ENCODE data around the gene OLR1. TPM values are rescaled to one million over a fixed set of nuclear protein-coding genes. Genes with fewer than 3 reads are reported as not detected.

OLR1 gene
- total RNA-seq, 2 experiments from 2014 or later: not detected

- H3K27me3 Mint-ChIP-seq: peaks cover 3% of the 10 kb centered on the region
- no peaks in the 10 kb centered on the region for H3K36me3 Mint-ChIP-seq (ENCODE audit: low read depth)
- no peak overlapping the region for H3K27ac Mint-ChIP-seq
- TF ChIP-seq, protein P1, sequence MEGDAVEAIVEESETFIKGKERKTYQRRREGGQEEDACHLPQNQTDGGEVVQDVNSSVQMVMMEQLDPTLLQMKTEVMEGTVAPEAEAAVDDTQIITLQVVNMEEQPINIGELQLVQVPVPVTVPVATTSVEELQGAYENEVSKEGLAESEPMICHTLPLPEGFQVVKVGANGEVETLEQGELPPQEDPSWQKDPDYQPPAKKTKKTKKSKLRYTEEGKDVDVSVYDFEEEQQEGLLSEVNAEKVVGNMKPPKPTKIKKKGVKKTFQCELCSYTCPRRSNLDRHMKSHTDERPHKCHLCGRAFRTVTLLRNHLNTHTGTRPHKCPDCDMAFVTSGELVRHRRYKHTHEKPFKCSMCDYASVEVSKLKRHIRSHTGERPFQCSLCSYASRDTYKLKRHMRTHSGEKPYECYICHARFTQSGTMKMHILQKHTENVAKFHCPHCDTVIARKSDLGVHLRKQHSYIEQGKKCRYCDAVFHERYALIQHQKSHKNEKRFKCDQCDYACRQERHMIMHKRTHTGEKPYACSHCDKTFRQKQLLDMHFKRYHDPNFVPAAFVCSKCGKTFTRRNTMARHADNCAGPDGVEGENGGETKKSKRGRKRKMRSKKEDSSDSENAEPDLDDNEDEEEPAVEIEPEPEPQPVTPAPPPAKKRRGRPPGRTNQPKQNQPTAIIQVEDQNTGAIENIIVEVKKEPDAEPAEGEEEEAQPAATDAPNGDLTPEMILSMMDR (IDR thresholded peaks at IDR 0.05): no peak
- CTCF ChIA-PET: interaction anchor here (0.8 kb wide), 1 partner anchor 9 kb away, joined by 3 read pairs; no protein-coding TSS in a partner anchor
- no peak for ATAC-seq
- H3K9me3 Mint-ChIP-seq: no peaks in the 10 kb centered on the region
- POLR2A ChIA-PET: no interaction called here
- no peaks in the 10 kb centered on the region for H3K4me1 Mint-ChIP-seq (ENCODE audit: low read depth)
- no peak overlapping the region for H3K4me3 Mint-ChIP-seq
- DNase-seq: no peak
- intact Hi-C loops (cut with micrococcal nuclease): no loop called here
These were observed 6.5 kb downstream of the OLR1 start for GRCh38 chr12:10165421-10165820.

- ChIA-PET POLR2A (no interaction called here), CTCF (interaction anchor here (2.8 kb wide), 1 partner anchor 10 kb away, joined by 12 read pairs; no protein-coding TSS in a partner anchor)
- TF ChIP-seq, protein P1 (IDR thresholded peaks at IDR 0.05): no peak
- Mint-ChIP-seq H3K27me3 (peaks cover 3% of the 10 kb centered on the region), H3K27ac (no peak overlapping the region), H3K9me3 (no peaks in the 10 kb centered on the region), H3K36me3 (ENCODE audit: low read depth) (no peaks in the 10 kb centered on the region), H3K4me3 (no peak overlapping the region), H3K4me1 (ENCODE audit: low read depth) (peaks cover 2% of the 10 kb centered on the region)
- intact Hi-C loops (cut with micrococcal nuclease): no loop called here
- ATAC-seq (no peak), DNase-seq (no peak)
These were observed 8.8 kb downstream of the OLR1 start for GRCh38 chr12:10163084-10163483.

- no peak for ATAC-seq
- TF ChIP-seq, protein P1 (IDR thresholded peaks at IDR 0.05): no peak
- POLR2A ChIA-PET: no interaction called here
- no peaks in the 10 kb centered on the region for H3K36me3 Mint-ChIP-seq (ENCODE audit: low read depth)
- no peak for DNase-seq
- intact Hi-C loops (cut with micrococcal nuclease): no loop called here
- H3K27me3 Mint-ChIP-seq: peaks cover 2% of the 10 kb centered on the region
- H3K4me3 Mint-ChIP-seq: no peak overlapping the region
- H3K27ac Mint-ChIP-seq: no peak overlapping the region
- no peaks in the 10 kb centered on the region for H3K9me3 Mint-ChIP-seq
- peaks cover 2% of the 10 kb centered on the region for H3K4me1 Mint-ChIP-seq (ENCODE audit: low read depth)
- CTCF ChIA-PET: interaction anchor here (0.6 to 2.2 kb wide), 4 partner anchors 9 to 1039 kb away, joined by 3 to 10 read pairs (median 5); partner anchors contain the start of gene OLR1
These were observed 11.1 kb downstream of the OLR1 start for GRCh38 chr12:10160617-10161385.

GRCh38 chr12:10159280-10159679 lies 12.7 kb downstream of the OLR1 start:
- TF ChIP-seq, protein P1 (IDR thresholded peaks at IDR 0.05): no peak
- intact Hi-C loops (cut with micrococcal nuclease): loop anchor here (10.0 kb wide), 1 partner anchor 516 kb away; the partner anchor contains the start of gene STYK1
- no peaks in the 10 kb centered on the region for H3K9me3 Mint-ChIP-seq
- peaks cover 2% of the 10 kb centered on the region for H3K4me1 Mint-ChIP-seq (ENCODE audit: low read depth)
- ATAC-seq (no peak), DNase-seq (no peak)
- peaks cover 2% of the 10 kb centered on the region for H3K27me3 Mint-ChIP-seq
- H3K4me3 Mint-ChIP-seq: no peak overlapping the region
- ChIA-PET CTCF (interaction anchor here (0.6 to 2.2 kb wide), 5 partner anchors 10 to 591 kb away, joined by 3 to 10 read pairs (median 6); partner anchors contain the start of gene OLR1), POLR2A (interaction anchor here (0.6 kb wide), 1 partner anchor 62 kb away, joined by 5 read pairs; no protein-coding TSS in a partner anchor)
- no peaks in the 10 kb centered on the region for H3K36me3 Mint-ChIP-seq (ENCODE audit: low read depth)
- no peak overlapping the region for H3K27ac Mint-ChIP-seq

DNA sequence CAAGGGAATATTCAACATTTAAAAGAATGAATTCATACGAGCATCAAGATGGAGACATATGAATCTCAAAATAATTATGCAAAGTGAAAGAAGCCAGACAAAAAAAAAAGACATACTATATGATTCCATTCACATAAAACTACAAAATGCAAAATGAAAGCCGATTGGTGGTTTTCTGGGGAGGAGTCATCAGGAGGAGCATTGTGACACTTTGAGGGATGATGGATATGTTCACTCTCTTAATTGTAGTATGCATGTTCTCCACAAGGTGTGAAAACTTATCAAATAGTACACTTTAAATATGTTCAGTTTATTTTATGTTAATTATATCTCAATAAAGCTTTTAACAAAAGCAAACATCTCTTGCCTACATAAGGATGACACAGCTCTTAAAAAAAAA lies 13.5 kb downstream of the OLR1 start:
- Mint-ChIP-seq H3K4me3 (no peak overlapping the region), H3K36me3 (ENCODE audit: low read depth) (no peaks in the 10 kb centered on the region), H3K4me1 (ENCODE audit: low read depth) (peaks cover 8% of the 10 kb centered on the region), H3K27ac (no peak overlapping the region), H3K9me3 (no peaks in the 10 kb centered on the region), H3K27me3 (peaks cover 2% of the 10 kb centered on the region)
- POLR2A ChIA-PET: interaction anchor here (0.6 kb wide), 1 partner anchor 62 kb away, joined by 5 read pairs; no protein-coding TSS in a partner anchor
- CTCF ChIA-PET: interaction anchor here (1.1 to 2.2 kb wide), 3 partner anchors 11 to 36 kb away, joined by 6 to 10 read pairs (median 7); no protein-coding TSS in a partner anchor
- intact Hi-C loops (cut with micrococcal nuclease): loop anchor here (10.0 kb wide), 1 partner anchor 516 kb away; the partner anchor contains the start of gene STYK1
- DNase-seq (no peak), ATAC-seq (peak; percentile 46)
- TF ChIP-seq, protein P1 (IDR thresholded peaks at IDR 0.05): no peak

Data from activated CD8-positive, alpha-beta T cell treated with anti-CD3 and anti-CD28 coated beads for 36 hours (primary cell).